ENCODE results near the gene LCP1. TPM values are rescaled to one million over a fixed set of nuclear protein-coding genes. Genes with fewer than 3 reads are reported as not detected.

LCP1 gene
- total and polyA plus RNA-seq, 9 of the 15 experiments (the other 6 are each of a cell fraction or from before 2014, with no cell fraction given), result 83.0 to 255 (median 163) TPM

DNA sequence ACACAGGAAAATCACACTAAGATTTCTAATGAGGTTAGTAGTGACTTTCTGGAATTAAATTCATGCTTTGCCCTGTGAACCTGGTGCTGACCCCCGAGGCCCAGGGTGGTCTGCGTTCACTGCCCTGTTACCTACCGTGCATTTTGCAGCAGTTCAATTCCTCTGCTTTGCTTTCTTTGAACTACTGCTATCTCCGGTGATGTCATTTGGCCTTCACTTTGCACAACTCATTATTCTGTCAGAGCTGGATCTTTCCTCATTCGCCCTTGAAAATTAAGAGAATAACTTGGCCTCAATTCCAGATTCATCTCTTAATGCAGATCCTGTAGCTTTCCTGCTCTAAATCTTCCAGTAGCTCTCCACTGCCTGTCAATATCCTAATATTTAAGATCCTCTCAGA, 21.0 kb upstream of the LCP1 start:
- TF ChIP-seq RAD21 (CRISPR knock-in tag; conservative IDR thresholded peaks at IDR 0.05 in 1 of 2, IDR thresholded peaks at IDR 0.05 in 1 of 2) (no peak), HNRNPH1 (optimal IDR thresholded peaks at IDR 0.05; ENCODE audit: low read depth, low read length) (no peak), BDP1 (IDR thresholded peaks at IDR 0.05; ENCODE audit: insufficient read depth, insufficient read length) (no peak), ZNF134 (CRISPR knock-in tag; conservative IDR thresholded peaks at IDR 0.05) (no peak), SETDB1 (IDR thresholded peaks at IDR 0.05; ENCODE audit: low read length) (no peak), NEUROD1 (IDR thresholded peaks at IDR 0.05; ENCODE audit: borderline replicate concordance, low read depth, low read length, partially characterized antibody) (no peak), HCFC1 (IDR thresholded peaks at IDR 0.05; ENCODE audit: low read depth, low read length) (no peak), MTA1 (IDR thresholded peaks at IDR 0.05; ENCODE audit: borderline replicate concordance) (no peak), ZKSCAN1 (IDR thresholded peaks at IDR 0.05; ENCODE audit: low read depth, low read length) (no peak), CBFA2T2 (conservative IDR thresholded peaks at IDR 0.05) (no peak), PTRF (tag; IDR thresholded peaks at IDR 0.05) (no peak)
- TF ChIP-seq, protein P1, sequence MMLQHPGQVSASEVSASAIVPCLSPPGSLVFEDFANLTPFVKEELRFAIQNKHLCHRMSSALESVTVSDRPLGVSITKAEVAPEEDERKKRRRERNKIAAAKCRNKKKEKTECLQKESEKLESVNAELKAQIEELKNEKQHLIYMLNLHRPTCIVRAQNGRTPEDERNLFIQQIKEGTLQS (IDR thresholded peaks at IDR 0.05), result no peak
- TF ChIP-seq, protein P1 (CRISPR knock-in tag; conservative IDR thresholded peaks at IDR 0.05), result no peak
- TF ChIP-seq, protein P2, sequence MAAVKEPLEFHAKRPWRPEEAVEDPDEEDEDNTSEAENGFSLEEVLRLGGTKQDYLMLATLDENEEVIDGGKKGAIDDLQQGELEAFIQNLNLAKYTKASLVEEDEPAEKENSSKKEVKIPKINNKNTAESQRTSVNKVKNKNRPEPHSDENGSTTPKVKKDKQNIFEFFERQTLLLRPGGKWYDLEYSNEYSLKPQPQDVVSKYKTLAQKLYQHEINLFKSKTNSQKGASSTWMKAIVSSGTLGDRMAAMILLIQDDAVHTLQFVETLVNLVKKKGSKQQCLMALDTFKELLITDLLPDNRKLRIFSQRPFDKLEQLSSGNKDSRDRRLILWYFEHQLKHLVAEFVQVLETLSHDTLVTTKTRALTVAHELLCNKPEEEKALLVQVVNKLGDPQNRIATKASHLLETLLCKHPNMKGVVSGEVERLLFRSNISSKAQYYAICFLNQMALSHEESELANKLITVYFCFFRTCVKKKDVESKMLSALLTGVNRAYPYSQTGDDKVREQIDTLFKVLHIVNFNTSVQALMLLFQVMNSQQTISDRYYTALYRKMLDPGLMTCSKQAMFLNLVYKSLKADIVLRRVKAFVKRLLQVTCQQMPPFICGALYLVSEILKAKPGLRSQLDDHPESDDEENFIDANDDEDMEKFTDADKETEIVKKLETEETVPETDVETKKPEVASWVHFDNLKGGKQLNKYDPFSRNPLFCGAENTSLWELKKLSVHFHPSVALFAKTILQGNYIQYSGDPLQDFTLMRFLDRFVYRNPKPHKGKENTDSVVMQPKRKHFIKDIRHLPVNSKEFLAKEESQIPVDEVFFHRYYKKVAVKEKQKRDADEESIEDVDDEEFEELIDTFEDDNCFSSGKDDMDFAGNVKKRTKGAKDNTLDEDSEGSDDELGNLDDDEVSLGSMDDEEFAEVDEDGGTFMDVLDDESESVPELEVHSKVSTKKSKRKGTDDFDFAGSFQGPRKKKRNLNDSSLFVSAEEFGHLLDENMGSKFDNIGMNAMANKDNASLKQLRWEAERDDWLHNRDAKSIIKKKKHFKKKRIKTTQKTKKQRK (IDR thresholded peaks at IDR 0.05; ENCODE audit: borderline replicate concordance, low read depth, low read length), result no peak
- TF ChIP-seq, protein P3, sequence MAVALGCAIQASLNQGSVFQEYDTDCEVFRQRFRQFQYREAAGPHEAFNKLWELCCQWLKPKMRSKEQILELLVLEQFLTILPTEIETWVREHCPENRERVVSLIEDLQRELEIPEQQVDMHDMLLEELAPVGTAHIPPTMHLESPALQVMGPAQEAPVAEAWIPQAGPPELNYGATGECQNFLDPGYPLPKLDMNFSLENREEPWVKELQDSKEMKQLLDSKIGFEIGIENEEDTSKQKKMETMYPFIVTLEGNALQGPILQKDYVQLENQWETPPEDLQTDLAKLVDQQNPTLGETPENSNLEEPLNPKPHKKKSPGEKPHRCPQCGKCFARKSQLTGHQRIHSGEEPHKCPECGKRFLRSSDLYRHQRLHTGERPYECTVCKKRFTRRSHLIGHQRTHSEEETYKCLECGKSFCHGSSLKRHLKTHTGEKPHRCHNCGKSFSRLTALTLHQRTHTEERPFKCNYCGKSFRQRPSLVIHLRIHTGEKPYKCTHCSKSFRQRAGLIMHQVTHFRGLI (CRISPR knock-in tag; IDR thresholded peaks at IDR 0.05), result no peak
- TF ChIP-seq, protein P4, sequence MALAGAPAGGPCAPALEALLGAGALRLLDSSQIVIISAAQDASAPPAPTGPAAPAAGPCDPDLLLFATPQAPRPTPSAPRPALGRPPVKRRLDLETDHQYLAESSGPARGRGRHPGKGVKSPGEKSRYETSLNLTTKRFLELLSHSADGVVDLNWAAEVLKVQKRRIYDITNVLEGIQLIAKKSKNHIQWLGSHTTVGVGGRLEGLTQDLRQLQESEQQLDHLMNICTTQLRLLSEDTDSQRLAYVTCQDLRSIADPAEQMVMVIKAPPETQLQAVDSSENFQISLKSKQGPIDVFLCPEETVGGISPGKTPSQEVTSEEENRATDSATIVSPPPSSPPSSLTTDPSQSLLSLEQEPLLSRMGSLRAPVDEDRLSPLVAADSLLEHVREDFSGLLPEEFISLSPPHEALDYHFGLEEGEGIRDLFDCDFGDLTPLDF (CRISPR knock-in tag; IDR thresholded peaks at IDR 0.05), result no peak
- in situ Hi-C loops (cut with MboI) (no loop called here), intact Hi-C loops (cut with micrococcal nuclease) (no loop called here)
- H2AFZ ChIP-seq (ENCODE audit: low read depth, low read length), result no peak overlapping the region
- no peaks in the 10 kb centered on the region for H4K20me1 ChIP-seq (replicated peaks; ENCODE audit: control insufficient read depth, insufficient read depth, low read length)
- no peak for ATAC-seq
- no TSS peak for BruUV-seq (replicated peaks)
- no peak overlapping the region for H3K27ac ChIP-seq (ENCODE audit: extremely low read depth, low read depth, low read length)
- no peaks in the 10 kb centered on the region for H3K9me1 ChIP-seq (ENCODE audit: control insufficient read depth, insufficient read depth, low read length)
- ChIA-PET CTCF (ENCODE audit: low intra/inter-chr PET ratio) (no interaction called here), POLR2A (no interaction called here)
- H3K27me3 ChIP-seq (ENCODE audit: control insufficient read depth in 2 of 2, insufficient read depth in 2 of 2, low read length in 2 of 2), result no peaks in the 10 kb centered on the region
- FAIRE-seq, result no peak
- H3K9ac ChIP-seq (ENCODE audit: insufficient read depth in 1 of 2, low read depth in 2 of 2, low read length in 2 of 2), result no peak overlapping the region
- H3K4me3 ChIP-seq, result no peak overlapping the region
- H3K4me1 ChIP-seq (replicated peaks in 1 of 2; ENCODE audit: control insufficient read depth in 2 of 2, insufficient read depth in 2 of 2, low read length in 2 of 2), result peaks cover 3 to 6% of the 10 kb centered on the region in 2 experiments; a peak in 3 of 5 replicates
- no peaks in the 10 kb centered on the region for H3K79me2 ChIP-seq (ENCODE audit: control insufficient read depth, insufficient read depth, low read length)
- DNase-seq (ENCODE audit: extremely low read depth in 1 of 4, low spot score in 3 of 4), result no peak
- 58% methylated on average over 5 of the region's 5 CpGs for WGBS (ENCODE audit: insufficient coverage, low coverage, missing lambda C conversion rate)
- H3K36me3 ChIP-seq (ENCODE audit: control insufficient read depth, insufficient read depth, low read length), result no peaks in the 10 kb centered on the region
- H3K9me3 ChIP-seq (replicated peaks; ENCODE audit: control insufficient read depth, insufficient read depth, low read depth, low read length), result no peaks in the 10 kb centered on the region
- no peak overlapping the region for H3K4me2 ChIP-seq (ENCODE audit: insufficient read depth, low read length)

Measured in K562 (cell line).